ENCODE data around the gene HLCS.

Gene HLCS

DNA sequence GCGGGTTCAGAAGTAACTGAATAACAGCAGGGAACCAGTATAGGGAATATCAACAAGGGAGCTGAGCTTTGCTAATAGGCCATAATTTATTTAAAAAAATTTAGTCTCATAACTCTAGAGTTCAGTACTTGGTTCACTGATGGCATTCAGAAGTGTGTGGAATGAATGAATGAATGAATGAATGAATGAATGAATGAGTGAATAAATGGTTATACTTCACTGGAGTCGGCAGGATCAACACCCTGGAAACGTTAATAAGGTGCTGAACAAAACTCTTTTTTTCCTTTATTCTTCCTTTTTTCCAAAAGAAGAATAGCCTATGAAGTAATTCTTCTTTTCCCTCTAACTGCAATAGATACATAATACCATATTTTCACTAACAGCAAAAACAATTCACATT is 138.3 kb downstream of the HLCS start:
- H4K20me1 ChIP-seq (ENCODE audit: insufficient read depth, low read length, poor library complexity, severe bottlenecking): no peaks in the 10 kb centered on the region
- no peaks in the 10 kb centered on the region for H3K27me3 ChIP-seq (ENCODE audit: insufficient read depth, low read length, poor library complexity, severe bottlenecking)
- no peaks in the 10 kb centered on the region for H3K9me2 ChIP-seq (replicated peaks; ENCODE audit: low read depth, low read length)
- H3K4me1 ChIP-seq (ENCODE audit: insufficient read depth, low read length, poor library complexity, severe bottlenecking): peaks cover 14% of the 10 kb centered on the region
- no peak overlapping the region for H2AFZ ChIP-seq (ENCODE audit: low read length)
- H3K9ac ChIP-seq (ENCODE audit: low read depth, low read length, poor library complexity, severe bottlenecking): no peak overlapping the region
- no peaks in the 10 kb centered on the region for H3K79me2 ChIP-seq (ENCODE audit: insufficient read depth, low read length)
- H3K36me3 ChIP-seq (ENCODE audit: insufficient read depth, low read length): no peaks in the 10 kb centered on the region
- no peak for TF ChIP-seq EZH2phosphoT487 (IDR thresholded peaks at IDR 0.05; ENCODE audit: borderline replicate concordance)
- TF ChIP-seq, protein P1, sequence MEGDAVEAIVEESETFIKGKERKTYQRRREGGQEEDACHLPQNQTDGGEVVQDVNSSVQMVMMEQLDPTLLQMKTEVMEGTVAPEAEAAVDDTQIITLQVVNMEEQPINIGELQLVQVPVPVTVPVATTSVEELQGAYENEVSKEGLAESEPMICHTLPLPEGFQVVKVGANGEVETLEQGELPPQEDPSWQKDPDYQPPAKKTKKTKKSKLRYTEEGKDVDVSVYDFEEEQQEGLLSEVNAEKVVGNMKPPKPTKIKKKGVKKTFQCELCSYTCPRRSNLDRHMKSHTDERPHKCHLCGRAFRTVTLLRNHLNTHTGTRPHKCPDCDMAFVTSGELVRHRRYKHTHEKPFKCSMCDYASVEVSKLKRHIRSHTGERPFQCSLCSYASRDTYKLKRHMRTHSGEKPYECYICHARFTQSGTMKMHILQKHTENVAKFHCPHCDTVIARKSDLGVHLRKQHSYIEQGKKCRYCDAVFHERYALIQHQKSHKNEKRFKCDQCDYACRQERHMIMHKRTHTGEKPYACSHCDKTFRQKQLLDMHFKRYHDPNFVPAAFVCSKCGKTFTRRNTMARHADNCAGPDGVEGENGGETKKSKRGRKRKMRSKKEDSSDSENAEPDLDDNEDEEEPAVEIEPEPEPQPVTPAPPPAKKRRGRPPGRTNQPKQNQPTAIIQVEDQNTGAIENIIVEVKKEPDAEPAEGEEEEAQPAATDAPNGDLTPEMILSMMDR (conservative IDR thresholded peaks at IDR 0.05; ENCODE audit: low read length): no peak
- H3K9me3 ChIP-seq (ENCODE audit: insufficient read depth, low read depth, low read length): no peaks in the 10 kb centered on the region
- H3K4me3 ChIP-seq (ENCODE audit: low read length, poor library complexity, severe bottlenecking): no peak overlapping the region
- H3F3A ChIP-seq (ENCODE audit: low read depth): no peaks in the 10 kb centered on the region
- no peak overlapping the region for H3K4me2 ChIP-seq (ENCODE audit: low read depth, low read length, poor library complexity, severe bottlenecking)

DNA sequence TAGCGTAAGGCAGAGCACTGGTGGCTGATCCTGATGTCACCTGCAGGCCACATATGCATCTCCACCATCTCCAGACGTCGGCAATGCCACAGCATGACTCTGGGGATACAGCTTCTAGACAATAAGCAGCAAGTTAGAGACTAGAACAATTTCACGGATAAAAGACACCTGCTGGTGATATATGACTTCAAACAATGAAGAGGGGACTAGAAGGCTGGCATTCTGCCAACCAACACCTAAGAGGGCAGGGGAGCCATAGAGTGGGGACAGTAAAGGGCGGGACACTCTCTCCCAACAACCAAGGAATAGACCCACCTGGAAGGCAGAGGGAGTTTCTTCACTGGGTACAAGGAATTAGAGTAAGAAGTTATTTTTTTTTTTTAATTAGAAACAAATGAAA is 140.8 kb downstream of the HLCS start:
- Histone ChIP-seq H3K79me2 (ENCODE audit: insufficient read depth, low read length) (no peaks in the 10 kb centered on the region), H3K4me2 (ENCODE audit: low read depth, low read length, poor library complexity, severe bottlenecking) (no peak overlapping the region), H3K9me2 (replicated peaks; ENCODE audit: low read depth, low read length) (no peaks in the 10 kb centered on the region), H3K9me3 (ENCODE audit: insufficient read depth, low read depth, low read length) (no peaks in the 10 kb centered on the region), H3K9ac (ENCODE audit: low read depth, low read length, poor library complexity, severe bottlenecking) (no peak overlapping the region), H4K20me1 (ENCODE audit: insufficient read depth, low read length, poor library complexity, severe bottlenecking) (no peaks in the 10 kb centered on the region), H2AFZ (ENCODE audit: low read length) (no peak overlapping the region), H3K27me3 (ENCODE audit: insufficient read depth, low read length, poor library complexity, severe bottlenecking) (no peaks in the 10 kb centered on the region), H3K4me1 (ENCODE audit: insufficient read depth, low read length, poor library complexity, severe bottlenecking) (peaks cover 1% of the 10 kb centered on the region), H3K4me3 (ENCODE audit: low read length, poor library complexity, severe bottlenecking) (no peak overlapping the region), H3F3A (ENCODE audit: low read depth) (no peaks in the 10 kb centered on the region), H3K36me3 (ENCODE audit: insufficient read depth, low read length) (no peaks in the 10 kb centered on the region)
- no peak for TF ChIP-seq EZH2phosphoT487 (IDR thresholded peaks at IDR 0.05; ENCODE audit: borderline replicate concordance)
- TF ChIP-seq, protein P1 (conservative IDR thresholded peaks at IDR 0.05; ENCODE audit: low read length): no peak

DNA sequence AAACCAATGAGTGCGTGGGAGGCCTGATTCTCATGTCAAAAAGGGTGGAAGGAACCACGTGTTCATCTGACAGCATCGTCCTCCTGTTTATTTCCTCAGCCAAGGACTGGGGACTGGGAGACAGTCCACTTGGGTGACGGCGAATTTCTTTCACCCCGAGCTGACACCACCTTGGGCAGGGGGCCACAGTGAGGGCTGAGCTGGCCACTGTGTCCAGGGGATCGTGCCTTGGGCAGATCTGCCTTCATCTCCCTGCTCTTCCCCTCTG is 145.5 kb downstream of the HLCS start:
- Histone ChIP-seq H3K9me3 (ENCODE audit: insufficient read depth, low read depth, low read length) (no peaks in the 10 kb centered on the region), H4K20me1 (ENCODE audit: insufficient read depth, low read length, poor library complexity, severe bottlenecking) (no peaks in the 10 kb centered on the region), H3K4me2 (ENCODE audit: low read depth, low read length, poor library complexity, severe bottlenecking) (no peak overlapping the region), H3K79me2 (ENCODE audit: insufficient read depth, low read length) (no peaks in the 10 kb centered on the region), H3K9ac (ENCODE audit: low read depth, low read length, poor library complexity, severe bottlenecking) (no peak overlapping the region), H2AFZ (ENCODE audit: low read length) (no peak overlapping the region), H3K4me3 (ENCODE audit: low read length, poor library complexity, severe bottlenecking) (no peak overlapping the region), H3K4me1 (ENCODE audit: insufficient read depth, low read length, poor library complexity, severe bottlenecking) (peaks cover 5% of the 10 kb centered on the region), H3F3A (ENCODE audit: low read depth) (no peaks in the 10 kb centered on the region), H3K9me2 (replicated peaks; ENCODE audit: low read depth, low read length) (no peaks in the 10 kb centered on the region), H3K27me3 (ENCODE audit: insufficient read depth, low read length, poor library complexity, severe bottlenecking) (no peaks in the 10 kb centered on the region), H3K36me3 (ENCODE audit: insufficient read depth, low read length) (no peaks in the 10 kb centered on the region)
- TF ChIP-seq, protein P1 (conservative IDR thresholded peaks at IDR 0.05; ENCODE audit: low read length): no peak
- TF ChIP-seq EZH2phosphoT487 (IDR thresholded peaks at IDR 0.05; ENCODE audit: borderline replicate concordance): no peak

Measured in Loucy (cell line).